GM23338 (cell line): ENCODE measurements around the gene SNX7. TPM values are rescaled to one million over a fixed set of nuclear protein-coding genes. Genes with fewer than 3 reads are reported as not detected.

Experiments
- ATAC-seq: fragments of 200-7000 bp; cut with Tn5 transposase; 3 replicates; pipeline ENCODE4 v1.9.1; 2020
- DNase-seq: peaks from one replicate; pipeline ENCODE4 v3.0.0-alpha.2; 2015; ENCODE audit warnings: low spot score
- H2AFZ ChIP-seq: fragments of 200-600 bp; sonication (generic); 2 replicates; pipeline ENCODE4 v1.8.0; 2016; ENCODE audit warnings: antibody characterized with exemption, mild to moderate bottlenecking, moderate library complexity
- H3F3A ChIP-seq: fragments of 200-600 bp; sonication (generic); replicated peaks from 2 replicates; pipeline ENCODE4 v1.8.0; 2017; ENCODE audit warnings: antibody characterized with exemption, mixed run types, low read depth
- H3K27ac ChIP-seq: fragments of 200-600 bp; sonication (generic); 2 replicates; pipeline ENCODE4 v1.6.1; 2016; ENCODE audit warnings: low read depth
- H3K27me3 ChIP-seq: fragments of 200-600 bp; sonication (generic); 2 replicates; pipeline ENCODE4 v1.8.0; 2016; ENCODE audit warnings: mild to moderate bottlenecking, mixed run types, moderate library complexity; ENCODE audit not compliant: insufficient read depth
- H3K36me3 ChIP-seq: fragments of 200-600 bp; sonication (generic); 2 replicates; pipeline ENCODE4 v1.8.0; 2016; ENCODE audit warnings: mild to moderate bottlenecking; ENCODE audit not compliant: insufficient read depth
- H3K4me1 ChIP-seq: fragments of 200-600 bp; sonication (generic); 2 replicates; pipeline ENCODE4 v1.8.0; 2016; ENCODE audit warnings: mild to moderate bottlenecking, moderate library complexity; ENCODE audit not compliant: insufficient read depth
- H3K4me2 ChIP-seq: fragments of 200-600 bp; sonication (generic); 2 replicates; pipeline ENCODE4 v1.7.1; 2017; ENCODE audit warnings: mixed run types
- H3K4me3 ChIP-seq: fragments of 200-600 bp; sonication (generic); 2 replicates; pipeline ENCODE4 v1.6.1; 2016; ENCODE audit warnings: mixed run types
- H3K79me2 ChIP-seq: fragments of 200-600 bp; sonication (generic); replicated peaks from 2 replicates; pipeline ENCODE4 v1.8.0; 2017; ENCODE audit warnings: mild to moderate bottlenecking; ENCODE audit not compliant: insufficient read depth
- H3K9me2 ChIP-seq: fragments of 200-600 bp; sonication (generic); 2 replicates; pipeline ENCODE4 v1.8.0; 2017; ENCODE audit not compliant: insufficient read depth
- H4K20me1 ChIP-seq: fragments of 200-600 bp; sonication (generic); replicated peaks from 2 replicates; pipeline ENCODE4 v1.8.0; 2017; ENCODE audit warnings: mild to moderate bottlenecking; ENCODE audit not compliant: insufficient read depth
- H3K27ac Mint-ChIP-seq: 2 replicates; pipeline ENCODE4 v1.8.0; 2020; ENCODE audit warnings: inconsistent platforms, mild to moderate bottlenecking, moderate library complexity, mixed read lengths
- H3K27me3 Mint-ChIP-seq: 3 replicates; pipeline ENCODE4 v1.8.0; 2022; ENCODE audit warnings: low read depth, mild to moderate bottlenecking, moderate library complexity, mixed read lengths, inconsistent platforms; ENCODE audit not compliant: insufficient read depth, poor library complexity
- H3K36me3 Mint-ChIP-seq: 3 replicates; pipeline ENCODE4 v1.8.0; 2021; ENCODE audit warnings: low read depth, mild to moderate bottlenecking, inconsistent platforms, moderate library complexity, mixed read lengths
- H3K4me1 Mint-ChIP-seq: 3 replicates; pipeline ENCODE4 v1.8.0; 2020; ENCODE audit warnings: mild to moderate bottlenecking, inconsistent platforms, mixed read lengths
- H3K4me3 Mint-ChIP-seq: 3 replicates; pipeline ENCODE4 v1.8.0; 2021; ENCODE audit warnings: moderate library complexity, mild to moderate bottlenecking, inconsistent platforms, mixed read lengths
- H3K9me3 Mint-ChIP-seq: 3 replicates; pipeline ENCODE4 v1.8.0; 2020; ENCODE audit warnings: moderate library complexity, mild to moderate bottlenecking, inconsistent platforms, mixed read lengths
- CREB1 ChIP-seq: fragments of 250-450 bp; sonication (Bioruptor Pico); IDR thresholded peaks from 2 replicates; pipeline ENCODE4 v1.5.0; 2020; ENCODE audit warnings: low read depth, mild to moderate bottlenecking, moderate library complexity
- CTCF ChIP-seq, 2 experiments: fragments of 200-600 bp in 1 of 2; sonication (generic) in 1 of 2; conservative IDR thresholded peaks; 2 replicates each; pipeline versions ENCODE4 v1.5.1 to v1.6.1; 2016 to 2017; ENCODE audit warnings: antibody characterized with exemption in 2 of 2, low read depth in 2 of 2, mild to moderate bottlenecking in 2 of 2, moderate library complexity in 1 of 2
- ETS1 ChIP-seq: IDR thresholded peaks from 2 replicates; pipeline ENCODE4 v1.6.1; 2016; ENCODE audit warnings: antibody characterized with exemption
- EZH2 ChIP-seq: fragments of 200-600 bp; sonication (generic); IDR thresholded peaks from one replicate; pipeline ENCODE4 v1.8.0; 2017; ENCODE audit warnings: antibody characterized with exemption, mild to moderate bottlenecking, low read depth; ENCODE audit not compliant: unreplicated experiment
- EZH2phosphoT487 ChIP-seq: fragments of 200-600 bp; sonication (generic); IDR thresholded peaks from one replicate; pipeline ENCODE4 v1.8.1; 2018; ENCODE audit warnings: antibody characterized with exemption; ENCODE audit not compliant: unreplicated experiment
- JUNB ChIP-seq: IDR thresholded peaks from one replicate; pipeline ENCODE4 v1.6.1; 2016; ENCODE audit warnings: antibody characterized with exemption; ENCODE audit not compliant: unreplicated experiment
- POLR2AphosphoS5 ChIP-seq: IDR thresholded peaks from 2 replicates; pipeline ENCODE4 v1.6.1; 2016; ENCODE audit warnings: antibody characterized with exemption, low read depth
- REST ChIP-seq: IDR thresholded peaks from one replicate; pipeline ENCODE4 v1.6.1; 2018; ENCODE audit warnings: antibody characterized with exemption; ENCODE audit not compliant: unreplicated experiment
- STAT1 ChIP-seq: IDR thresholded peaks from one replicate; pipeline ENCODE4 v1.6.1; 2016; ENCODE audit warnings: antibody characterized with exemption; ENCODE audit not compliant: unreplicated experiment
- ZNF114 ChIP-seq: fragments of 250-450 bp; sonication (Bioruptor Pico); IDR thresholded peaks from 2 replicates; pipeline ENCODE4 v1.5.0; 2020; ENCODE audit warnings: mild to moderate bottlenecking, moderate library complexity
- ZNF331 ChIP-seq: fragments of 250-450 bp; sonication (Bioruptor Pico); IDR thresholded peaks from 2 replicates; pipeline ENCODE4 v1.5.0; 2020; ENCODE audit warnings: low read depth, mild to moderate bottlenecking, moderate library complexity
- long read RNA-seq: library from polyadenylated mRNA; unstranded; transcript quantifications from one replicate; pipeline ENCODE4 v2.0.0, GENCODE V29; 2020; ENCODE audit not compliant: unreplicated experiment
- polyA plus RNA-seq: library from polyadenylated mRNA; unstranded; fragments of >200 nt; fragmentation: Nextera tagmentation; extraction: Ambion mirVana; gene quantifications from 2 replicates; pipeline ENCODE4 v1.2.1, GENCODE V29; 2016
- total RNA-seq: library from RNA; depleted of rRNA; stranded (reverse); fragments of >200 nt; shearing (Covaris generic); gene quantifications from 2 replicates; pipeline ENCODE4 v1.2.3, GENCODE V29; 2014; rRNA removed

The SNX7 gene
- total RNA-seq = 23.0 and 31.9 TPM in 2 replicates
- 18.7 and 20.4 TPM in 2 replicates for polyA plus RNA-seq
- long read RNA-seq, transcript SNX7-201 (9 exons, 1,734 nt) = major isoform, 17 of 22 reads
- long read RNA-seq, partial matches to known transcripts = 0 of 22 reads
- long read RNA-seq, other reads (novel, unspliced or antisense) = 5 of 22 reads

- Mint-ChIP-seq H3K27ac (peak within 1 kb of the TSS; percentile 85), H3K4me3 (peak within 1 kb of the TSS; percentile 98), H3K36me3 (no peaks in the 10 kb centered on the region), H3K9me3 (0 out of 3 replicates have a peak, but pooled peaks cover 2% of the 10 kb centered on the region), H3K27me3 (peaks cover 3% of the 10 kb centered on the region), H3K4me1 (peaks cover 18% of the 10 kb centered on the region)
- Histone ChIP-seq H3K36me3 (no peaks in the 10 kb centered on the region), H3K27ac (peak within 1 kb of the TSS; percentile 78; the same call in 1 of the 2 replicates), H2AFZ (peak within 1 kb of the TSS; percentile 100), H3K4me2 (peak within 1 kb of the TSS; percentile 100), H3K9me2 (no peaks in the 10 kb centered on the region), H4K20me1 (no peaks in the 10 kb centered on the region), H3F3A (no peaks in the 10 kb centered on the region), H3K27me3 (no peaks in the 10 kb centered on the region; the same call in 1 of the 2 replicates), H3K4me3 (peak within 1 kb of the TSS; percentile 98), H3K79me2 (peaks cover 22% of the 10 kb centered on the region), H3K4me1 (peaks cover 12% of the 10 kb centered on the region)
- TF ChIP-seq EZH2phosphoT487 (no peak), POLR2AphosphoS5 (peak; percentile 6; the same call in 1 of the 2 replicates), CTCF (conservative IDR thresholded peaks at IDR 0.05; ENCODE audit: low read depth in 2 of 2) (peak in 1 of 2 experiments; percentile 8; a peak in 1 of 4 replicates)
- DNase-seq (peak; percentile 86), ATAC-seq (peak; percentile 95)
Measured at GRCh38 chr1:98661544-98662355, at the start of gene SNX7. TSS of gene SNX7 (plus strand) at chr1:98661721. CDS start at chr1:98661732, 11 bp downstream.

GRCh38 chr1:98637316-98637715, 24.2 kb upstream of the SNX7 start:
- Mint-ChIP-seq H3K9me3 (peaks cover 6% of the 10 kb centered on the region; the same call in 2 of the 3 replicates), H3K27me3 (peaks cover under 1% of the 10 kb centered on the region), H3K4me3 (no peak overlapping the region), H3K36me3 (no peaks in the 10 kb centered on the region), H3K27ac (no peak overlapping the region), H3K4me1 (no peaks in the 10 kb centered on the region)
- H2AFZ ChIP-seq = no peak overlapping the region
- H3K4me1 ChIP-seq = no peaks in the 10 kb centered on the region
- H3K4me2 ChIP-seq = no peak overlapping the region
- ATAC-seq (no peak), DNase-seq (no peak)
- H3K27ac ChIP-seq = no peak overlapping the region
- no peaks in the 10 kb centered on the region for H3F3A ChIP-seq
- H3K36me3 ChIP-seq = no peaks in the 10 kb centered on the region
- no peaks in the 10 kb centered on the region for H3K79me2 ChIP-seq
- no peak overlapping the region for H3K4me3 ChIP-seq
- no peaks in the 10 kb centered on the region for H3K9me2 ChIP-seq
- H3K27me3 ChIP-seq = no peaks in the 10 kb centered on the region
- no peaks in the 10 kb centered on the region for H4K20me1 ChIP-seq
- no peak for TF ChIP-seq EZH2
- TF ChIP-seq ZNF114 (CRISPR knock-in tag) = no peak
- no peak for TF ChIP-seq EZH2phosphoT487
- no peak for TF ChIP-seq ZNF331 (CRISPR knock-in tag)
- TF ChIP-seq CTCF (conservative IDR thresholded peaks at IDR 0.05; ENCODE audit: low read depth in 2 of 2) = no peak
- no peak for TF ChIP-seq JUNB
- no peak for TF ChIP-seq CREB1 (CRISPR knock-in tag)
- no peak for TF ChIP-seq ETS1
- no peak for TF ChIP-seq STAT1
- no peak for TF ChIP-seq REST
- TF ChIP-seq POLR2AphosphoS5 = no peak
